Measurements from ENCODE around the gene HEPACAM2.

GRCh38 chr7:93232673-93233018 is 6.4 kb upstream of the HEPACAM2 start:
- no peak for TF ChIP-seq CTCF (IDR thresholded peaks at IDR 0.05)
- TF ChIP-seq POLR2A (IDR thresholded peaks at IDR 0.05): no peak
